GM12873 (cell line): ENCODE results near the gene PPP6R1.

ENCODE experiments used
- CTCF ChIP-seq: IDR thresholded peaks from 2 replicates; pipeline ENCODE4 v1.5.1; 2012; ENCODE audit warnings: low read depth, mild to moderate bottlenecking, moderate library complexity, low read length, control low read depth; ENCODE audit not compliant: insufficient read depth; ENCODE audit errors: missing control alignments

Gene PPP6R1

GRCh38 chr19:55287361-55288079 lies 28.7 kb upstream of the PPP6R1 start:
- TF ChIP-seq CTCF, result no peak

- TF ChIP-seq CTCF, result no peak
These were observed 26.5 kb upstream of the PPP6R1 start for GRCh38 chr19:55285229-55285890.

GRCh38 chr19:55284405-55285058 lies 25.7 kb upstream of the PPP6R1 start:
- TF ChIP-seq CTCF, result no peak

GRCh38 chr19:55283548-55284377 lies 24.9 kb upstream of the PPP6R1 start, which contains the start of gene BRSK1:
TSS of gene BRSK1 (plus strand) at chr19:55283997. CDS start at chr19:55284443, 446 bp downstream.
- TF ChIP-seq CTCF, result no peak

- TF ChIP-seq CTCF, result no peak
These were observed 21.2 kb upstream of the PPP6R1 start, which contains the start of gene HSPBP1 for GRCh38 chr19:55279770-55280643. TSS of gene HSPBP1 (minus strand) at chr19:55280110. CDS start at chr19:55279608, 502 bp downstream.

- no peak for TF ChIP-seq CTCF
These were observed 20.5 kb upstream of the PPP6R1 start for GRCh38 chr19:55279340-55279739.
